Natural killer cell (primary cell): ENCODE measurements around the gene INO80. TPM values are rescaled to one million over a fixed set of nuclear protein-coding genes. Genes with fewer than 3 reads are reported as not detected.

ENCODE experiments used
- ATAC-seq, 3 donors: fragments of 150-1000 bp in 2 of 3; fragments of 200-7000 bp in 1 of 3; cut with Tn5 transposase; 1 replicate in 1 of 3; 2 replicates in 2 of 3; pipeline ENCODE4 v1.10.0; 2021; ENCODE audit warnings: mild to moderate bottlenecking in 2 of 3, moderate library complexity in 2 of 3
- DNase-seq, 2 donors: peaks; one replicate each; pipeline versions ENCODE4 v3.0.0 to v3.0.0-alpha.2; 2013 to 2021; ENCODE audit warnings: mixed read lengths in 1 of 2
- H3K27ac ChIP-seq: one replicate; pipeline ENCODE4 v1.5.1; 2013; ENCODE audit warnings: mild to moderate bottlenecking, low read length
- H3K27me3 ChIP-seq: one replicate; pipeline ENCODE4 v1.6.1; 2013; ENCODE audit warnings: low read length; ENCODE audit not compliant: control insufficient read depth, insufficient read depth
- H3K36me3 ChIP-seq: one replicate; pipeline ENCODE4 v1.6.1; 2013; ENCODE audit warnings: low read length; ENCODE audit not compliant: control insufficient read depth, insufficient read depth
- H3K4me1 ChIP-seq: one replicate; pipeline ENCODE4 v1.6.1; 2013; ENCODE audit warnings: low read length; ENCODE audit not compliant: control insufficient read depth, insufficient read depth
- H3K4me3 ChIP-seq: one replicate; pipeline ENCODE4 v1.5.1; 2013; ENCODE audit warnings: low read length
- H3K9me3 ChIP-seq: one replicate; pipeline ENCODE4 v1.6.1; 2013; ENCODE audit warnings: low read length; ENCODE audit not compliant: control insufficient read depth, insufficient read depth
- H3K27ac Mint-ChIP-seq, 2 donors: one replicate each; pipeline ENCODE4 v1.8.0; 2022; ENCODE audit warnings: mild to moderate bottlenecking in 2 of 2, mixed read lengths in 2 of 2, moderate library complexity in 1 of 2
- H3K27me3 Mint-ChIP-seq, 2 donors: one replicate each; pipeline ENCODE4 v1.8.0; 2022; ENCODE audit warnings: low read depth in 2 of 2, mixed read lengths in 2 of 2
- H3K36me3 Mint-ChIP-seq: one replicate; pipeline ENCODE4 v1.8.0; 2022; ENCODE audit warnings: mixed read lengths
- H3K4me1 Mint-ChIP-seq, 2 donors: one replicate each; pipeline ENCODE4 v1.8.0; 2022; ENCODE audit warnings: mixed read lengths in 2 of 2
- H3K4me3 Mint-ChIP-seq: one replicate; pipeline ENCODE4 v1.8.0; 2022; ENCODE audit warnings: mild to moderate bottlenecking, moderate library complexity, mixed read lengths
- H3K9me3 Mint-ChIP-seq, 2 donors: one replicate each; pipeline ENCODE4 v1.8.0; 2022; ENCODE audit warnings: mixed read lengths in 2 of 2
- CTCF ChIP-seq: fragments of 200-600 bp; IDR thresholded peaks from one replicate; pipeline ENCODE4 v1.8.0; 2022; ENCODE audit warnings: antibody characterized with exemption
- WGBS: methylation state at CpG from one replicate; pipeline ENCODE4 v1.1.7; 2013; ENCODE audit warnings: missing lambda C conversion rate; ENCODE audit not compliant: insufficient coverage; 5-methylcytosine and 5-hydroxymethylcytosine counted together
- intact Hi-C: fragments of 100-400 bp; cut with micrococcal nuclease; formaldehyde crosslinking; loops from one replicate; pipeline ENCODE4 v1.14.2; 2022
- total RNA-seq, 4 donors: library from RNA; stranded (reverse); fragments of 120-200 nt in 1 of 4; gene quantifications; one replicate each; pipeline versions ENCODE4 v1.2.3 to v1.2.4, GENCODE V29; 2013 to 2022

Gene INO80
- total RNA-seq, 3 donors from 2014 or later (not counting 1 experiment from before 2014, with no cell fraction given) = 36.4 to 45.7 (median 43.9) TPM

- no peaks in the 10 kb centered on the region for H3K9me3 Mint-ChIP-seq
Observed at GRCh38 chr15:40941528-40942336, 174.3 kb downstream of the INO80 start.

GRCh38 chr15:40941068-40941527, 175.0 kb downstream of the INO80 start:
- peak overlapping the region; percentile 41 for H3K27ac ChIP-seq
- H3K4me3 ChIP-seq = no peak overlapping the region
- Mint-ChIP-seq H3K27me3 (peaks cover 0 to 4% of the 10 kb centered on the region in 2 donors), H3K27ac (peak overlapping the region; percentile 14 to 82), H3K4me1 (peaks cover 12 to 31% of the 10 kb centered on the region in 2 donors), H3K9me3 (no peaks in the 10 kb centered on the region), H3K4me3 (peak overlapping the region; percentile 64), H3K36me3 (no peaks in the 10 kb centered on the region)
- H3K27me3 ChIP-seq = no peaks in the 10 kb centered on the region
- no peaks in the 10 kb centered on the region for H3K36me3 ChIP-seq
- no peaks in the 10 kb centered on the region for H3K9me3 ChIP-seq
- no peak for ATAC-seq
- peaks cover 29% of the 10 kb centered on the region for H3K4me1 ChIP-seq
- intact Hi-C loops = no loop called here
- 58% methylated on average over 7 of the region's 7 CpGs for WGBS
- no peak for TF ChIP-seq CTCF
- peak in 1 of 2 donors; percentile 36 for DNase-seq

More at GRCh38 chr15:40941528-40942336, 174.3 kb downstream of the INO80 start:
- ATAC-seq = peak; percentile 88 to 89 (median 89)
- WGBS = under 1% methylated on average over 92 of the region's 92 CpGs
- H3K27me3 Mint-ChIP-seq = peaks cover 0 to 6% of the 10 kb centered on the region in 2 donors
- H3K36me3 ChIP-seq = no peaks in the 10 kb centered on the region
- peak; percentile 66 to 82 for DNase-seq
- no peaks in the 10 kb centered on the region for H3K9me3 ChIP-seq
- no peaks in the 10 kb centered on the region for H3K36me3 Mint-ChIP-seq
- intact Hi-C loops = no loop called here
- peak overlapping the region in 1 of 2 donors; percentile 77 for H3K27ac Mint-ChIP-seq
- peaks cover 29% of the 10 kb centered on the region for H3K4me1 ChIP-seq
- H3K4me3 Mint-ChIP-seq = peak overlapping the region; percentile 84
- H3K27me3 ChIP-seq = no peaks in the 10 kb centered on the region
- peak; percentile 60 for TF ChIP-seq CTCF
- peaks cover 12 to 31% of the 10 kb centered on the region in 2 donors for H3K4me1 Mint-ChIP-seq
- peak overlapping the region; percentile 41 for H3K27ac ChIP-seq
- peak overlapping the region; percentile 81 for H3K4me3 ChIP-seq

- ATAC-seq (no peak), DNase-seq (peak in 1 of 2 donors; percentile 50)
- Mint-ChIP-seq H3K27me3 (no peaks in the 10 kb centered on the region), H3K27ac (peak overlapping the region; percentile 14 to 82), H3K9me3 (no peaks in the 10 kb centered on the region), H3K36me3 (no peaks in the 10 kb centered on the region), H3K4me3 (peak overlapping the region; percentile 64), H3K4me1 (peaks cover 12 to 31% of the 10 kb centered on the region in 2 donors)
- Histone ChIP-seq H3K27ac (no peak overlapping the region), H3K9me3 (no peaks in the 10 kb centered on the region), H3K4me1 (peaks cover 29% of the 10 kb centered on the region), H3K4me3 (no peak overlapping the region), H3K27me3 (no peaks in the 10 kb centered on the region), H3K36me3 (no peaks in the 10 kb centered on the region)
- intact Hi-C loops = no loop called here
- TF ChIP-seq CTCF = no peak
- WGBS = 28% methylated on average over 15 of the region's 15 CpGs
Observed at GRCh38 chr15:40940296-40940801, 175.7 kb downstream of the INO80 start.
